ENCODE results near the gene PLXNA1.

The PLXNA1 gene

GRCh38 chr3:126987129-126987528, 4.2 kb downstream of the PLXNA1 start:
- DNase-seq (ENCODE audit: low spot score) (no peak), FAIRE-seq (no peak)

DNA sequence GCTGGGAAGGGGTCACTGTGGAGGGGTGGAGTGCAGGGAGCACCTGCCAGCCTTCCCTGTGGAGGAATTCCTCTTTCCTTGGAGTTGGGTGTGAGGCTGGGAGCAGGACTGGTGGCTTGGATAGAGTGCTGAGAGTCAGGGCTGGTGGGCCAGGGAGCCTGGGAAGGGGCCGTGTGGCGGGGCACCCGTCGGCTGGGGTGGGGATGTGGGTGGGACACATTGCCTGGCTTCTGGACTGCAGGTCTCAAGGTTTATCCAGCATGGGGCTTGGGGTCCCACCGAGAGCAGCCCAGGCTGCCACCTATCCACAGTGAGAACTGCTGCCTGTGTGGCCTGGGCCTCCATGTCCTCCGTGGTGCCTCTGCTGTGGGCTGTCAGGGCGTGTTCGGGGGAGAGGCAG, 4.7 kb downstream of the PLXNA1 start:
- no peak for FAIRE-seq
- no peak for DNase-seq (ENCODE audit: low spot score)

DNA sequence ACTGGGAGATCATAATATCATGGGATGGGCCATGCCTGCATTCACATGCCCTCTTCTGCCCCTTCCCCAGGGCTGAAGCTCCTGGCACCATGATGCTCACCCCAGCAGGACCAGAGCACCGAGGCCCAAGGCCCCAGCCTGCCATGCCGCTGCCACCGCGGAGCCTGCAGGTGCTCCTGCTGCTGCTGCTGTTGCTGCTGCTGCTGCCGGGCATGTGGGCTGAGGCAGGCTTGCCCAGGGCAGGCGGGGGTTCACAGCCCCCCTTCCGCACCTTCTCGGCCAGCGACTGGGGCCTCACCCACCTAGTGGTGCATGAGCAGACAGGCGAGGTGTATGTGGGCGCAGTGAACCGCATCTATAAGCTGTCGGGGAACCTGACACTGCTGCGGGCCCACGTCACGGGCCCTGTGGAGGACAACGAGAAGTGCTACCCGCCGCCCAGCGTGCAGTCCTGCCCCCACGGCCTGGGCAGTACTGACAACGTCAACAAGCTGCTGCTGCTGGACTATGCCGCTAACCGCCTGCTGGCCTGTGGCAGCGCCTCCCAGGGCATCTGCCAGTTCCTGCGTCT, 5.6 kb downstream of the PLXNA1 start:
- FAIRE-seq (no peak), DNase-seq (ENCODE audit: low spot score) (no peak)

GRCh38 chr3:126989316-126990023, 6.6 kb downstream of the PLXNA1 start:
- no peak for FAIRE-seq
- no peak for DNase-seq (ENCODE audit: low spot score)

DNA sequence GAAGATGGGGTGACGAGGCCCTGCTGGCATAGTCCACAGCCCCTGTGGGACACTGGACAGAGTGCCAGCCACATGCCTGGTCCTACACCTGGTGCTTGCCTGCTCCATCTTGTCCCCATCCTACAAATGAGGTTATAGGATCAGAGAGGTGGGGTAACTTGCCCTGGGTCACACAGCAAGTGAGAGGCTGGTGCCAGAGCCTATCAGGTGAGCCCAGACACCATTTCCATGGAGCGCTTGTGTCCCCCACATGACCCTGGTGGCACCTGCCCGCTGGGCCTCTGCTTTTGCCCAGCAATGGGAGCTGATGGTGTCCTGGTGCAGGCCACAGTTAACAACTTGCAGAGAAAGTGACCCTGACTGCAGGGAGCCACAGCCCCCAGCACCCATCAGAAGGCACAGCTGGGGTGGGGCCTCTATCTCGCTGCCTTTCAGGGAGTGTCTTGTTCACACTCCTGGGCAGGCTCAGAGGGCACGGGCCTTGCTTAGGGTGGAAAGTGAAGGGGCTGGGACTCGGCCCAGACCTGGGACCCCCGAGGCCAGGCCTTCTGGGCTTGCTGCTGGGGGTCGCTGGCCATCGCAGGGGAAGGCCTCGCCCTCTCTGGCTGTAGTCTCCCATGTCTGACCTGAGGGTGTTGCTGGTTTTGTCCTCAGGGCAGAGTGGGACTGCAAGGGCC, 7.2 kb downstream of the PLXNA1 start:
- FAIRE-seq (no peak), DNase-seq (ENCODE audit: low spot score) (no peak)

DNA sequence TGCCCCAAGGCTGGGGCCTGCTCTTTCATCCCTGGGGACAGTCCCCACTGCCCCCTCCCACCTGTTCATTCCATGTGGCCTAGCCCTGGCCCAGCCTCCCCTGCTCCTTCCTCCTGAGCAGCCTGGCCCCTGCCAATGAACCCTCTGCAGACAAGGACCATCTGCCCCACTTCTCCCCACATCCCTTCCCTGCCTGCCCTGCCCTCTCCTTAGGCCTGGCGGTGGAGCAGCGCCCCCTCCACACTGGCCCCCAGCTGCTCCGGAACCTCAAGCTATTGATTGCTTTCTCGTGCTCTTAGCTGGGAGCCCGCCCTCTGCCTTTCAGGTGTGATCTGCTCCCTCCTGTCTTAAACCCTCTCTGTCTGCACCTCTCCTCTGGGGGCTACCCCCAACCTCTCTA, 8.0 kb downstream of the PLXNA1 start:
- FAIRE-seq (no peak), DNase-seq (ENCODE audit: low spot score) (no peak)

DNA sequence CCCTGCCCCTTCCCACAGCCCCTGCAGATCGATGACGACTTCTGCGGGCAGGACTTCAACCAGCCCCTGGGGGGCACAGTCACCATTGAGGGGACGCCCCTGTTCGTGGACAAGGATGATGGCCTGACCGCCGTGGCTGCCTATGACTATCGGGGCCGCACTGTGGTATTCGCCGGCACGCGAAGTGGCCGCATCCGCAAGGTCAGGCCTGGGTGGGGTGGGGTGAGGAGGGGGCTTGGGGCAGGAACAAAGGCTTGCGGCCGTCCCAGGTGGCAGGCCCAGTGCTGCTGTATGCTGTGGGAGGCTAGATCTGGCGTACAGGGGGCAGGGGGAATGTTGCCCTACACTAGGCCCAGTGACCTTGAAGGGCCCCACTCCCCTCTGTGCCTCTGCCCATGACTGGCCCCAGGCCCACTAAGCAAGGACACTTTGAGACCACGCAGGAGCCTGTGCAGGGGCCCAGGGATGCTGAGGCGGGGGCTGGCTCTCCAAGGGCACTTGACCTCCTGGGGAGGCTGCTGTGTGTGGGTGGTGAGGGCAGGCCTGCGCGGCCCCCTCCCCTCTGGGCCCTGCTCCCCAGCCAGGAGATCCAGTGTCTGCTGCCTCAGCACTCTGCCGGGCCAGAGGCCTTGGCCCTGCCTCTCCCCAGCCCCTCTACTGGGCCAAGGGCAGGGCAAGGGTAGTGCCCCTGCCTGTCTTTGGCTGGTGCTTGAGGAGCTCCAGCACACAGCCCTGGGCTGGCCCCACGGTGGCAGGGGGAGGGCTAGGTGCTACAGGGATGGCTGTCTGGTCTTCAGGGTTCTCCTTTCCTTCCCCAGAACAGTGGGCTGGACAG, 8.7 kb downstream of the PLXNA1 start:
- DNase-seq (ENCODE audit: low spot score) (no peak), FAIRE-seq (no peak)

DNA sequence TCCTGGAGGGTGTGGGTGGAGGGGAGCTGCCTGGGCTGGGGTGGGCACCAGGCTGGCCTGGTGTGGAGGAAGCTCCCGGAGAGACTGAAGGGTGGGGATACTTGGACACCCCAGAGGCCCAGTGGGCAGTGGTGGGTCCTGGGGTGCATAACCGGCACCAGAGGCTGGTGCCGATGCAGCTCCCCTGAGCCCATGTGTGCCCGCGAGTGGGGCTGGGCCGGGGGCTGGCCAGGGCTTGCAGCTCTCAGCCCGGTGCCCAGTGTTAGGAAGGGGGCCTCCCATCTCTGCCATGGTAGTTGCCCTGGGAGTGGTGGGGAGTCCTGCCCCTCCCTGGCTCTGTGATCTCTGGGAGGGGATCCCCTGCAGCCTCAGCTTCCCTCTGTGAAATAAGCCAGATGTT, 9.3 kb downstream of the PLXNA1 start:
- DNase-seq (ENCODE audit: low spot score) = no peak
- FAIRE-seq = no peak

GRCh38 chr3:126992776-126993175, 9.9 kb downstream of the PLXNA1 start:
- DNase-seq (ENCODE audit: low spot score) (no peak), FAIRE-seq (no peak)

- FAIRE-seq (no peak), DNase-seq (ENCODE audit: low spot score) (no peak)
Observed at GRCh38 chr3:126993436-126993835, 10.5 kb downstream of the PLXNA1 start.

- no peak for DNase-seq (ENCODE audit: low spot score)
- FAIRE-seq = no peak
Observed at GRCh38 chr3:126994661-126995245, 11.8 kb downstream of the PLXNA1 start.

GRCh38 chr3:126995254-126995780, 12.4 kb downstream of the PLXNA1 start:
- DNase-seq (ENCODE audit: low spot score) (no peak), FAIRE-seq (no peak)

DNA sequence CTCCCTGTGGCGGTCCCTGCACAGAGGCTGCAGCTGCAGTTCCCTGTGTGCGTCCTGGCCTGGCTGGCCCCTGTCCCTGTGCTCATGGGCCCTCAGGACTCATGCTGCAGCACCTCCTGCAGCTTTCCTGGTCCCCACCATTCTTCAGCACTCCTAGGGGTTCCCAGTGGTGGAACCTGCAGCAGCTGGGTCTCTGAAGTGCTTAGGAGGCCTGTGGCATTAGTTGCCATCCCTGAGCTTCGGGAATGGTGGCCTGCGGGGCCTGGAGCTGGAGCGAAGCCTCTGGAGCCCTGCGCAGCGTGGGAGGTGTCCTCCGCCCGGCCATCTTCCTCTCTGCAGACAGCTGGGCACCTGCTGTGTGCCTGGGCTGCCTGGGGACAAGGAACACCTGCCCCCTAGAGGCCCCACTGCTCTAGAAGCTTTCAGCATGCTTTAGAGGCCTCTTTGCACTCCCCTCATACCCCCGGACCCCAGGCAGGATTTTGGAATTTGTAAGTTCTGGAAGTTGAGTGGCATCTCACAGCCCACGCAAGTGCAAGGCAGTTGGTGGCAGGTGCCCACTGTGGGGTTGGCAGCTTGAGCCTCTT, 13.1 kb downstream of the PLXNA1 start:
- FAIRE-seq = no peak
- DNase-seq (ENCODE audit: low spot score) = no peak

DNA sequence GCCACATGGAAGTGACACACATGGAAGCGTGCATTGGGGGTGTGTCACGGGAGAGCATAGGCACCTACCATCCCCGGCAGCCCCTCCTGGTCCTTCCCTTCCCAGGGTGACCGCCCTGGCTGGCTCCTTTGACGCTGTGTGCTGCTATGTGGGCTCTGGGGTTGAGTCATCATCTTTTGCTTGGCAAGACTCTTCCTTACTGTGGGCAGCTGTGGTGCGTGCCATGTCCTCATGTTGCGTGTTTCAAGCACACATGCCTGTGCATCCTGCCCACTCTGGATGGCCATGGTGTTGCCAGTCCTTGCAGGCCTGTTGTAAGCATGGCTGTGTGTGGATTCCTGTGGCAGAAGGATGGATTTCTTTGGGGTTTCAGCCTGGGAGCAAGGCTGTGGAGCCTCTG, 14.0 kb downstream of the PLXNA1 start:
- FAIRE-seq (no peak), DNase-seq (ENCODE audit: low spot score) (no peak)

- no peak for FAIRE-seq
- no peak for DNase-seq (ENCODE audit: low spot score)
Observed at GRCh38 chr3:126997455-126998038, 14.6 kb downstream of the PLXNA1 start.

DNA sequence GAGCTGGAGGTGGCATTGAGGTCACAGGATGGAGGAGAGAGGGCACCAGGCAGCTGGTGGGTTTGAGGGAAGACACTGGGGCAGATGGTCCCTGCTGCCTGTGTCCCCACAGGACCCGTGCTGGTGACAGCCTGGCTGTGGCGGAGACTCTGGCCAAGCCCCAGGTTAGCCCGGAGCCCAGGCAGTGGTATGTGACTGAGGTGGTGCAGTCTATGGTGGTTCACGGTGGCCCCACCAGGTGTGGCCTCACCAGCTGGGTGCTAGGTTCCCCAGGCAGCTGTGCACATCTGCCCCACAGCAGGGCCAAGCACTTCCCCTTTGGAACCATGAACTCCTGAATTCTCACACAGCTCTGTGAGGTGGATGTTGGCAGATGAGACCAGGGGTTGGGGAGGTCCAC, 15.4 kb downstream of the PLXNA1 start:
- no peak for FAIRE-seq

GRCh38 chr3:126998728-126999127, 15.8 kb downstream of the PLXNA1 start:
- no peak for FAIRE-seq
- no peak for DNase-seq (ENCODE audit: low spot score)

More for the DNA sequence above, 15.4 kb downstream of the PLXNA1 start:
- no peak for DNase-seq (ENCODE audit: low spot score)

GRCh38 chr3:126999383-126999782, 16.5 kb downstream of the PLXNA1 start:
- FAIRE-seq (no peak), DNase-seq (ENCODE audit: low spot score) (no peak)

GRCh38 chr3:127000119-127000518, 17.2 kb downstream of the PLXNA1 start:
- DNase-seq (ENCODE audit: low spot score) (no peak), FAIRE-seq (no peak)

- DNase-seq (ENCODE audit: low spot score) (no peak), FAIRE-seq (no peak)
Observed at GRCh38 chr3:127000761-127001160, 17.8 kb downstream of the PLXNA1 start.
